Panc1 (cell line): ENCODE results near the gene C2. TPM values are rescaled to one million over a fixed set of nuclear protein-coding genes. Genes with fewer than 3 reads are reported as not detected.

Experiments used
- ATAC-seq: fragments of 200-7000 bp; cut with Tn5 transposase; 2 replicates; pipeline ENCODE4 v1.9.1; 2020; ENCODE audit warnings: mild to moderate bottlenecking, moderate library complexity
- BruUV-seq: library from RNA; stranded (reverse); fragments of 400-500 nt; replicated peaks from 2 replicates; lab custom pipeline; 2021; lab: Mats Ljungman, UMichigan
- CTCF ChIA-PET: fragments of 300-600 bp; sonication (Branson Sonifier 250); formaldehyde crosslinking; loops from one replicate; lab custom pipeline; 2022; ENCODE audit warnings: antibody characterized with exemption; lab: Charles Lee
- POLR2A ChIA-PET: fragments of 300-600 bp; sonication (Branson Sonifier 250); formaldehyde crosslinking; loops from one replicate; lab custom pipeline; 2022; ENCODE audit warnings: antibody characterized with exemption; lab: Charles Lee
- DNase-seq: peaks from one replicate; pipeline ENCODE4 v3.0.0-alpha.2; 2010; ENCODE audit warnings: low read depth, low spot score
- H3K27ac ChIP-seq: 2 replicates; pipeline ENCODE4 v1.5.1; 2011; ENCODE audit warnings: mild to moderate bottlenecking, low read length, inconsistent platforms
- H3K27me3 ChIP-seq: fragments of 200-500 bp; sonication (Bioruptor generic); 2 replicates; pipeline ENCODE4 v1.6.0; 2014; ENCODE audit warnings: low read length, inconsistent platforms; ENCODE audit not compliant: control insufficient read depth, insufficient read depth
- H3K36me3 ChIP-seq: fragments of 200-500 bp; sonication (Bioruptor generic); 2 replicates; pipeline ENCODE4 v1.5.1; 2014; ENCODE audit warnings: inconsistent platforms, mild to moderate bottlenecking, low read length, moderate library complexity; ENCODE audit not compliant: control insufficient read depth, insufficient read depth
- H3K4me1 ChIP-seq: 2 replicates; pipeline ENCODE4 v1.5.1; 2011; ENCODE audit warnings: inconsistent platforms, mild to moderate bottlenecking, low read length, moderate library complexity; ENCODE audit not compliant: control insufficient read depth, insufficient read depth
- H3K4me3 ChIP-seq, 2 experiments: 2 replicates each; pipeline ENCODE4 v1.5.1; 2011 to 2012; ENCODE audit warnings: low read depth in 2 of 2, low read length in 2 of 2, mild to moderate bottlenecking in 2 of 2, inconsistent platforms in 1 of 2, moderate library complexity in 1 of 2
- H3K9me3 ChIP-seq: fragments of 200-500 bp; sonication (Bioruptor generic); 2 replicates; pipeline ENCODE4 v1.5.1; 2014; ENCODE audit warnings: low read depth, mild to moderate bottlenecking, inconsistent platforms, low read length, moderate library complexity; ENCODE audit not compliant: control insufficient read depth, insufficient read depth
- POLR2AphosphoS5 ChIP-seq: IDR thresholded peaks from 2 replicates; pipeline ENCODE4 v1.6.1; 2012; ENCODE audit warnings: mild to moderate bottlenecking, low read depth, low read length, moderate library complexity
- SIN3A ChIP-seq: IDR thresholded peaks from 2 replicates; pipeline ENCODE4 v1.6.1; 2012; ENCODE audit warnings: low read depth, mild to moderate bottlenecking, low read length, moderate library complexity, borderline replicate concordance; ENCODE audit not compliant: insufficient read depth
- TCF7L2 ChIP-seq: IDR thresholded peaks from 2 replicates; pipeline ENCODE4 v1.6.1; 2011; ENCODE audit warnings: mild to moderate bottlenecking, low read depth, low read length, inconsistent platforms
- in situ Hi-C: cut with HindIII; loops from 2 replicates; pipeline ENCODE4 v1.10.0; 2016; ENCODE audit warnings: low sequenced_read_pairs, low pct_unique_long_range_greater_than_20kb
- intact Hi-C: fragments of 100-400 bp; cut with micrococcal nuclease; formaldehyde crosslinking; loops from one replicate; pipeline ENCODE4 v1.10.0; 2022; ENCODE audit not compliant: unreplicated experiment
- total RNA-seq: library from RNA; stranded (reverse); gene quantifications from one replicate; pipeline ENCODE4 v1.2.1, GENCODE V29; 2021; ENCODE audit not compliant: unreplicated experiment
- TF ChIP-seq, protein P1 (sequence below): fragments of 450-650 bp; IDR thresholded peaks from 2 replicates; pipeline ENCODE4 v1.5.1; 2017; ENCODE audit warnings: mild to moderate bottlenecking
- TF ChIP-seq, protein P2 (sequence below), 2 experiments: IDR thresholded peaks; 2 replicates each; pipeline ENCODE4 v1.6.1; 2011 to 2012; ENCODE audit warnings: low read depth in 2 of 2, control low read depth in 1 of 2, low read length in 1 of 2, mild to moderate bottlenecking in 1 of 2, moderate library complexity in 1 of 2; ENCODE audit not compliant: insufficient read depth in 1 of 2

Gene C2
- total RNA-seq, 1 experiment from 2014 or later = 1.0 TPM

DNA sequence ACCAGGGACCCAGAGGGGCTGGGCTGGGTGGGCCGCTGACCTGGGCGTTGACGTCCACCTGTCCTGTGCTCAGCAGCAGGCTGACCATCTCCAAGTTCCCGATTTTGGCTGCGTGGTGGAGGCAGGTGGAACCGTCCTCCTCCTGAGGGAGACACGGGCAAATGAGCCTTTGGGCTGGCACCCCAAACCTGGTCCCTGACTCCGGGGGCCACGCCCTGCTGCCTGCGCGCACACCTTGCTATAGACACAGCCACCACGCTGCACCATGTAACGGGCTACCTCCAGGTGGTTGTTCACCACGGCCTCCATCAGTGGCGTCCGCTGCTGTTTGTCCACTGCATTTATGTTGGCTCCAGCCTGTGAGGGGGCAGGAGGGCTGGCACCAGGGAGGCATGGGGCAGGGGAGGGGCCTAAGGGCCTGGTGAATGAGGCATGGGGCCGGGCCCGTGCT lies 41.0 kb upstream of the C2 start:
- TF ChIP-seq TCF7L2 (no peak), POLR2AphosphoS5 (no peak), SIN3A (no peak)
- TF ChIP-seq, protein P1, sequence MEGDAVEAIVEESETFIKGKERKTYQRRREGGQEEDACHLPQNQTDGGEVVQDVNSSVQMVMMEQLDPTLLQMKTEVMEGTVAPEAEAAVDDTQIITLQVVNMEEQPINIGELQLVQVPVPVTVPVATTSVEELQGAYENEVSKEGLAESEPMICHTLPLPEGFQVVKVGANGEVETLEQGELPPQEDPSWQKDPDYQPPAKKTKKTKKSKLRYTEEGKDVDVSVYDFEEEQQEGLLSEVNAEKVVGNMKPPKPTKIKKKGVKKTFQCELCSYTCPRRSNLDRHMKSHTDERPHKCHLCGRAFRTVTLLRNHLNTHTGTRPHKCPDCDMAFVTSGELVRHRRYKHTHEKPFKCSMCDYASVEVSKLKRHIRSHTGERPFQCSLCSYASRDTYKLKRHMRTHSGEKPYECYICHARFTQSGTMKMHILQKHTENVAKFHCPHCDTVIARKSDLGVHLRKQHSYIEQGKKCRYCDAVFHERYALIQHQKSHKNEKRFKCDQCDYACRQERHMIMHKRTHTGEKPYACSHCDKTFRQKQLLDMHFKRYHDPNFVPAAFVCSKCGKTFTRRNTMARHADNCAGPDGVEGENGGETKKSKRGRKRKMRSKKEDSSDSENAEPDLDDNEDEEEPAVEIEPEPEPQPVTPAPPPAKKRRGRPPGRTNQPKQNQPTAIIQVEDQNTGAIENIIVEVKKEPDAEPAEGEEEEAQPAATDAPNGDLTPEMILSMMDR = no peak
- TF ChIP-seq, protein P2, sequence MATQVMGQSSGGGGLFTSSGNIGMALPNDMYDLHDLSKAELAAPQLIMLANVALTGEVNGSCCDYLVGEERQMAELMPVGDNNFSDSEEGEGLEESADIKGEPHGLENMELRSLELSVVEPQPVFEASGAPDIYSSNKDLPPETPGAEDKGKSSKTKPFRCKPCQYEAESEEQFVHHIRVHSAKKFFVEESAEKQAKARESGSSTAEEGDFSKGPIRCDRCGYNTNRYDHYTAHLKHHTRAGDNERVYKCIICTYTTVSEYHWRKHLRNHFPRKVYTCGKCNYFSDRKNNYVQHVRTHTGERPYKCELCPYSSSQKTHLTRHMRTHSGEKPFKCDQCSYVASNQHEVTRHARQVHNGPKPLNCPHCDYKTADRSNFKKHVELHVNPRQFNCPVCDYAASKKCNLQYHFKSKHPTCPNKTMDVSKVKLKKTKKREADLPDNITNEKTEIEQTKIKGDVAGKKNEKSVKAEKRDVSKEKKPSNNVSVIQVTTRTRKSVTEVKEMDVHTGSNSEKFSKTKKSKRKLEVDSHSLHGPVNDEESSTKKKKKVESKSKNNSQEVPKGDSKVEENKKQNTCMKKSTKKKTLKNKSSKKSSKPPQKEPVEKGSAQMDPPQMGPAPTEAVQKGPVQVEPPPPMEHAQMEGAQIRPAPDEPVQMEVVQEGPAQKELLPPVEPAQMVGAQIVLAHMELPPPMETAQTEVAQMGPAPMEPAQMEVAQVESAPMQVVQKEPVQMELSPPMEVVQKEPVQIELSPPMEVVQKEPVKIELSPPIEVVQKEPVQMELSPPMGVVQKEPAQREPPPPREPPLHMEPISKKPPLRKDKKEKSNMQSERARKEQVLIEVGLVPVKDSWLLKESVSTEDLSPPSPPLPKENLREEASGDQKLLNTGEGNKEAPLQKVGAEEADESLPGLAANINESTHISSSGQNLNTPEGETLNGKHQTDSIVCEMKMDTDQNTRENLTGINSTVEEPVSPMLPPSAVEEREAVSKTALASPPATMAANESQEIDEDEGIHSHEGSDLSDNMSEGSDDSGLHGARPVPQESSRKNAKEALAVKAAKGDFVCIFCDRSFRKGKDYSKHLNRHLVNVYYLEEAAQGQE (IDR thresholded peaks at IDR 0.05; ENCODE audit: insufficient read depth in 1 of 2, low read depth in 2 of 2, low read length in 1 of 2) = no peak
- CTCF ChIA-PET = no interaction called here

DNA sequence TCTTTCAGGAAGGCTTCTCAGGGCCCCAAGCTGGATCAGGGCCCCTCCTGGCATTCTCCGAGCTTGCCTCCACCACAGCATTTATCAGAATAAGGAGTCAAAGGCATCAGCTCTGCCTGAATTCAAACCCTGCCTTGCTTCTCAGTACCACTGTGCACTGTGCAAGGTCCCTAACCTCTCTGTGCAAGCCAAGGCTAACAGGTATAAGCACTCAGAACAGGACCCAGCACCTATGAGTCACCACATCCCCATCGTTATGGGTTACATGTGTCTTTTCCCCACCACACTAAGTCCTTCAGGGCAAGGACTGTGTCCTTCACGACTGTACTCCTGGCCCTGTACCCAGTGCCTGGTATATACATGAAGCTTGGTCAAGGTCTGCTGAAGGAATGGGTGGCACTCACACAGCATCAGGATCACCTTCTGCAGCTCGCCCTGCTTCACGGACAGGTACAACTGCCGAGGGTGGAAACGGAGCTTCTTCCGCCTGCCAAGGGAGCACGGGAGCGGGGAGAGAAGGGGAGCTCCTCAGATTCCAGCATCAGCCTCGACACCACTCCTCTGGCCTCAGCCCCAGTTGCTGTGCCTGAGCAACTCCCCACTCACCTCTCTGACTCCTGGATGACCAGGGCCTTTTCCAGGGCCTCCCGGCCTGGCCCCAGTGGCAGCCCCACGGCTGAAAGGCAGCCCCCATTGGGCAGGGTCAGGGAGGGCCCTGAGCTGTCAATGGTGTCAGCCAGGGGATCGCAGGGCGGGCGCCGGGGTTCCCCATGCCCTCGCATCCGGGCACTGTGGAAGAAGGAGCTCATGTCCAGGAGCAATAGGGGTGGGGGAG lies 40.1 kb upstream of the C2 start:
- POLR2A ChIA-PET = interaction anchor here (0.6 kb wide), 1 partner anchor 10 kb away, joined by 16 read pairs; the partner anchor contains the start of gene EHMT2

More for the DNA sequence above, 41.0 kb upstream of the C2 start:
- Histone ChIP-seq H3K27ac (no peak overlapping the region), H3K4me1 (no peaks in the 10 kb centered on the region), H3K27me3 (no peaks in the 10 kb centered on the region), H3K9me3 (no peaks in the 10 kb centered on the region), H3K4me3 (no peak overlapping the region), H3K36me3 (no peaks in the 10 kb centered on the region; the same call in none of the 2 replicates)
- in situ Hi-C loops (no loop called here), intact Hi-C loops (no loop called here)
- no peak for ATAC-seq
- no TSS peak for BruUV-seq
- POLR2A ChIA-PET = no interaction called here
- DNase-seq = no peak

More for the DNA sequence above, 40.1 kb upstream of the C2 start:
- intact Hi-C loops = no loop called here
- no peak for TF ChIP-seq TCF7L2
- no peak for TF ChIP-seq SIN3A
- no peak for TF ChIP-seq POLR2AphosphoS5
- TF ChIP-seq, protein P1 = no peak
- TF ChIP-seq, protein P2 (IDR thresholded peaks at IDR 0.05; ENCODE audit: insufficient read depth in 1 of 2, low read depth in 2 of 2, low read length in 1 of 2) = no peak
- Histone ChIP-seq H3K4me3 (no peak overlapping the region), H3K27ac (no peak overlapping the region), H3K9me3 (no peaks in the 10 kb centered on the region), H3K4me1 (no peaks in the 10 kb centered on the region), H3K36me3 (no peaks in the 10 kb centered on the region; the same call in none of the 2 replicates), H3K27me3 (no peaks in the 10 kb centered on the region)
- CTCF ChIA-PET = interaction anchor here (0.6 kb wide), 2 partner anchors 10 to 60 kb away, joined by 3 read pairs; partner anchors contain the start of genes EHMT2 and HSPA1B
- DNase-seq (no peak), ATAC-seq (no peak)
- in situ Hi-C loops = no loop called here
- no TSS peak for BruUV-seq
